Activated T-cell treated with anti-CD3 and anti-CD28 coated beads, Interleukin-2, amount 50 U/mL, for 1 hour (primary cell): Measurements from ENCODE around the gene MFAP3L.
"Not testable (repeated sequence)": the region's sequence is repeated elsewhere in the genome, so short reads cannot be mapped to it uniquely, and the experiment has no call there.

Experiments used
- DNase-seq: peaks from one replicate; pipeline ENCODE4 v3.0.0-alpha.2; 2020

Gene MFAP3L

GRCh38 chr4:169986369-169986768, 39.8 kb downstream of the MFAP3L start:
- DNase-seq, result no peak

GRCh38 chr4:169985881-169986280, 40.3 kb downstream of the MFAP3L start:
- no peak for DNase-seq

GRCh38 chr4:169984745-169985144, 41.5 kb downstream of the MFAP3L start:
- DNase-seq, result no peak

GRCh38 chr4:169984173-169984572, 42.0 kb downstream of the MFAP3L start:
- no peak for DNase-seq

- no peak for DNase-seq
These were observed 49.2 kb downstream of the MFAP3L start for GRCh38 chr4:169976951-169977350.

GRCh38 chr4:169975838-169976796, 50.1 kb downstream of the MFAP3L start:
- DNase-seq, result no peak

GRCh38 chr4:169975131-169975837, 50.9 kb downstream of the MFAP3L start:
- DNase-seq, result no peak

GRCh38 chr4:169971456-169972015, 54.7 kb downstream of the MFAP3L start:
- no peak for DNase-seq

GRCh38 chr4:169968999-169969398, 57.2 kb downstream of the MFAP3L start:
- no peak for DNase-seq

- no peak for DNase-seq
These were observed 62.2 kb downstream of the MFAP3L start for GRCh38 chr4:169963998-169964397.

GRCh38 chr4:169959254-169959653, 66.9 kb downstream of the MFAP3L start:
- DNase-seq, result no peak

- no peak for DNase-seq
These were observed 67.6 kb downstream of the MFAP3L start for GRCh38 chr4:169958629-169959028.

- no peak for DNase-seq
These were observed 68.4 kb downstream of the MFAP3L start for GRCh38 chr4:169957785-169958184.

- DNase-seq, result no peak
These were observed 69.9 kb downstream of the MFAP3L start for GRCh38 chr4:169956091-169956843.

GRCh38 chr4:169955521-169955920, 70.7 kb downstream of the MFAP3L start:
- DNase-seq, result no peak

- DNase-seq, result no peak
These were observed 73.8 kb downstream of the MFAP3L start for GRCh38 chr4:169952236-169953002.

- no peak for DNase-seq
These were observed 77.9 kb downstream of the MFAP3L start for GRCh38 chr4:169948271-169948670.

GRCh38 chr4:169945636-169946035, 80.6 kb downstream of the MFAP3L start:
- DNase-seq, result no peak

- DNase-seq, result not testable (repeated sequence)
These were observed 82.6 kb downstream of the MFAP3L start for GRCh38 chr4:169943601-169944000.

GRCh38 chr4:169941141-169941540, 85.1 kb downstream of the MFAP3L start:
- no peak for DNase-seq

GRCh38 chr4:169940460-169940859, 85.7 kb downstream of the MFAP3L start:
- DNase-seq, result no peak
